ENCODE results near the gene ZNF618. TPM values are rescaled to one million over a fixed set of nuclear protein-coding genes. Genes with fewer than 3 reads are reported as not detected.

Gene ZNF618
- total RNA-seq, 1 experiment from 2014 or later = 22.0 TPM

GRCh38 chr9:114092336-114092735, 216.2 kb downstream of the ZNF618 start (continued):
- TF ChIP-seq AFF4 (CRISPR knock-in tag; IDR thresholded peaks at IDR 0.05; ENCODE audit: borderline replicate concordance) (no peak), NR1H2 (CRISPR knock-in tag; IDR thresholded peaks at IDR 0.05) (no peak), ATF1 (CRISPR knock-in tag; IDR thresholded peaks at IDR 0.05) (no peak), ZNF396 (CRISPR knock-in tag; IDR thresholded peaks at IDR 0.05; ENCODE audit: borderline replicate concordance) (no peak), FOXP1 (CRISPR knock-in tag; IDR thresholded peaks at IDR 0.05; ENCODE audit: borderline replicate concordance) (no peak), CREB1 (CRISPR knock-in tag; IDR thresholded peaks at IDR 0.05) (no peak), ZSCAN18 (CRISPR knock-in tag; IDR thresholded peaks at IDR 0.05) (no peak), NFYB (CRISPR knock-in tag; conservative IDR thresholded peaks at IDR 0.05; ENCODE audit: low read depth) (no peak), ZNF671 (CRISPR knock-in tag; IDR thresholded peaks at IDR 0.05) (no peak), HMGXB4 (CRISPR knock-in tag; IDR thresholded peaks at IDR 0.05) (no peak), ZNF263 (CRISPR knock-in tag; IDR thresholded peaks at IDR 0.05; ENCODE audit: low read depth) (no peak), ZNF317 (CRISPR knock-in tag; IDR thresholded peaks at IDR 0.05; ENCODE audit: borderline replicate concordance, low read depth) (no peak), ZNF219 (CRISPR knock-in tag; IDR thresholded peaks at IDR 0.05; ENCODE audit: borderline replicate concordance) (no peak), ELF4 (CRISPR knock-in tag; IDR thresholded peaks at IDR 0.05; ENCODE audit: low read depth) (no peak)

- POLR2A ChIA-PET = interaction anchor here (0.5 kb wide), 1 partner anchor 315 kb away, joined by 3 read pairs; no protein-coding TSS in a partner anchor
- no peak for ATAC-seq
- Mint-ChIP-seq H3K27ac (no peak overlapping the region), H3K36me3 (no peaks in the 10 kb centered on the region), H3K27me3 (ENCODE audit: low read depth) (peaks cover 34% of the 10 kb centered on the region), H3K9me3 (no peaks in the 10 kb centered on the region), H3K4me3 (no peak overlapping the region), H3K4me1 (peaks cover 5% of the 10 kb centered on the region; the same call in 1 of the 2 replicates)
- no peak for DNase-seq (ENCODE audit: low spot score)
- CTCF ChIA-PET = interaction anchor here (1.8 to 7.4 kb wide), 3 partner anchors 9 to 198 kb away, joined by 8 to 101 read pairs (median 10); no protein-coding TSS in a partner anchor
- TF ChIP-seq ZNF219 (CRISPR knock-in tag; IDR thresholded peaks at IDR 0.05; ENCODE audit: borderline replicate concordance) (no peak), USF2 (CRISPR knock-in tag; IDR thresholded peaks at IDR 0.05) (no peak), ESRRA (CRISPR knock-in tag; IDR thresholded peaks at IDR 0.05; ENCODE audit: borderline replicate concordance) (no peak), ZNF416 (CRISPR knock-in tag; IDR thresholded peaks at IDR 0.05) (no peak), NFYB (CRISPR knock-in tag; conservative IDR thresholded peaks at IDR 0.05; ENCODE audit: low read depth) (no peak), SOX15 (CRISPR knock-in tag; IDR thresholded peaks at IDR 0.05) (no peak), ZBTB21 (CRISPR knock-in tag; IDR thresholded peaks at IDR 0.05; ENCODE audit: borderline replicate concordance) (no peak), E2F1 (CRISPR knock-in tag; IDR thresholded peaks at IDR 0.05) (no peak), CBFB (CRISPR knock-in tag; IDR thresholded peaks at IDR 0.05; ENCODE audit: low read depth) (no peak), NFATC4 (CRISPR knock-in tag; IDR thresholded peaks at IDR 0.05) (no peak), SMAD3 (CRISPR knock-in tag; IDR thresholded peaks at IDR 0.05; ENCODE audit: borderline replicate concordance) (no peak), KAT7 (CRISPR knock-in tag; IDR thresholded peaks at IDR 0.05; ENCODE audit: borderline replicate concordance) (no peak), TEAD1 (CRISPR knock-in tag; IDR thresholded peaks at IDR 0.05) (no peak), FOXK1 (CRISPR knock-in tag; IDR thresholded peaks at IDR 0.05) (no peak), ZNF396 (CRISPR knock-in tag; IDR thresholded peaks at IDR 0.05; ENCODE audit: borderline replicate concordance) (no peak), ATF3 (CRISPR knock-in tag; conservative IDR thresholded peaks at IDR 0.05) (no peak), JUN (CRISPR knock-in tag; IDR thresholded peaks at IDR 0.05) (no peak), MXD4 (CRISPR knock-in tag; IDR thresholded peaks at IDR 0.05; ENCODE audit: borderline replicate concordance) (no peak)
Measured at GRCh38 chr9:114093031-114093471, 216.9 kb downstream of the ZNF618 start.
